WTC11 (cell line): Measurements from ENCODE around the gene SHC3. TPM values are rescaled to one million over a fixed set of nuclear protein-coding genes. Genes with fewer than 3 reads are reported as not detected.

ENCODE experiments used
- ATAC-seq: fragments of 200-7000 bp; cut with Tn5 transposase; 2 replicates; pipeline ENCODE4 v1.10.0; 2021; ENCODE audit warnings: mild to moderate bottlenecking, moderate library complexity
- CTCF ChIA-PET: fragments of 300-600 bp; sonication (Branson Sonifier 250); formaldehyde crosslinking; loops from one replicate; lab custom pipeline; 2021; ENCODE audit warnings: antibody characterized with exemption; lab: Charles Lee
- POLR2A ChIA-PET: fragments of 350-600 bp; sonication (Branson Sonifier 250); formaldehyde crosslinking; loops from one replicate; lab custom pipeline; 2021; ENCODE audit warnings: antibody characterized with exemption; lab: Charles Lee
- DNase-seq: peaks from one replicate; pipeline ENCODE4 v3.0.0; 2021; ENCODE audit warnings: low spot score
- H3K27ac Mint-ChIP-seq: 2 replicates; pipeline ENCODE4 v1.8.0; 2021; ENCODE audit warnings: mixed read lengths
- H3K27me3 Mint-ChIP-seq: 2 replicates; pipeline ENCODE4 v1.8.0; 2021; ENCODE audit warnings: low read depth, mild to moderate bottlenecking, moderate library complexity, mixed read lengths
- H3K36me3 Mint-ChIP-seq: 2 replicates; pipeline ENCODE4 v1.8.0; 2021; ENCODE audit warnings: mixed read lengths
- H3K4me1 Mint-ChIP-seq: 2 replicates; pipeline ENCODE4 v1.8.0; 2022; ENCODE audit warnings: mixed read lengths
- H3K4me3 Mint-ChIP-seq: 2 replicates; pipeline ENCODE4 v1.8.0; 2021; ENCODE audit warnings: mild to moderate bottlenecking, moderate library complexity, mixed read lengths
- H3K9me3 Mint-ChIP-seq: 2 replicates; pipeline ENCODE4 v1.8.0; 2021; ENCODE audit warnings: mixed read lengths
- CBFB ChIP-seq: sonication (generic); formaldehyde crosslinking; IDR thresholded peaks from 2 replicates; pipeline ENCODE4 v1.8.1; 2022; ENCODE audit warnings: mild to moderate bottlenecking, low read depth, missing genetic modification reagents
- CREM ChIP-seq: sonication (generic); formaldehyde crosslinking; IDR thresholded peaks from 2 replicates; pipeline ENCODE4 v1.8.1; 2022; ENCODE audit warnings: mild to moderate bottlenecking, missing genetic modification reagents, moderate library complexity
- FOXJ3 ChIP-seq: sonication (generic); formaldehyde crosslinking; IDR thresholded peaks from 2 replicates; pipeline ENCODE4 v1.9.0; 2021; ENCODE audit warnings: missing genetic modification reagents, mild to moderate bottlenecking, borderline replicate concordance
- FOXP1 ChIP-seq: sonication (generic); formaldehyde crosslinking; IDR thresholded peaks from 2 replicates; pipeline ENCODE4 v1.8.0; 2022; ENCODE audit warnings: missing genetic modification reagents, mild to moderate bottlenecking, moderate library complexity, borderline replicate concordance
- GRHL2 ChIP-seq: fragments of 250-450 bp; sonication (Bioruptor Pico); IDR thresholded peaks from 2 replicates; pipeline ENCODE4 v1.8.0; 2022; ENCODE audit warnings: mild to moderate bottlenecking, moderate library complexity; ENCODE audit not compliant: insufficient replicate concordance, severe bottlenecking
- GTF2I ChIP-seq: fragments of 250-450 bp; sonication (Bioruptor Pico); conservative IDR thresholded peaks from 2 replicates; pipeline ENCODE4 v1.4.0; 2021; ENCODE audit warnings: mild to moderate bottlenecking
- IRF2 ChIP-seq: sonication (generic); formaldehyde crosslinking; IDR thresholded peaks from 2 replicates; pipeline ENCODE4 v1.8.0; 2022; ENCODE audit warnings: low read depth, missing genetic modification reagents, borderline replicate concordance
- MYBL2 ChIP-seq: sonication (generic); formaldehyde crosslinking; IDR thresholded peaks from 2 replicates; pipeline ENCODE4 v1.8.1; 2023; ENCODE audit warnings: mild to moderate bottlenecking, moderate library complexity, missing genetic modification reagents
- NFE2L1 ChIP-seq: sonication (generic); formaldehyde crosslinking; IDR thresholded peaks from 2 replicates; pipeline ENCODE4 v1.8.1; 2023; ENCODE audit warnings: missing genetic modification reagents
- NR2C2 ChIP-seq: sonication (generic); formaldehyde crosslinking; IDR thresholded peaks from 2 replicates; pipeline ENCODE4 v1.8.0; 2022; ENCODE audit warnings: mild to moderate bottlenecking, missing genetic modification reagents
- OVOL2 ChIP-seq: fragments of 250-450 bp; sonication (Bioruptor Pico); IDR thresholded peaks from 2 replicates; pipeline ENCODE4 v1.9.0; 2021; ENCODE audit warnings: mild to moderate bottlenecking, borderline replicate concordance
- PREB ChIP-seq: sonication (generic); formaldehyde crosslinking; IDR thresholded peaks from 2 replicates; pipeline ENCODE4 v1.8.1; 2022; ENCODE audit warnings: mild to moderate bottlenecking, missing genetic modification reagents, moderate library complexity, borderline replicate concordance
- SMAD4 ChIP-seq: sonication (generic); formaldehyde crosslinking; IDR thresholded peaks from 2 replicates; pipeline ENCODE4 v1.8.0; 2022; ENCODE audit warnings: mild to moderate bottlenecking, missing genetic modification reagents
- STAT6 ChIP-seq: sonication (generic); formaldehyde crosslinking; conservative IDR thresholded peaks from 2 replicates; pipeline ENCODE4 v1.8.1; 2023; ENCODE audit warnings: mild to moderate bottlenecking, low read depth, missing genetic modification reagents, moderate library complexity
- USF2 ChIP-seq: sonication (generic); formaldehyde crosslinking; IDR thresholded peaks from 2 replicates; pipeline ENCODE4 v1.8.1; 2023; ENCODE audit warnings: mild to moderate bottlenecking, missing genetic modification reagents, moderate library complexity
- ZNF219 ChIP-seq: sonication (generic); formaldehyde crosslinking; IDR thresholded peaks from 2 replicates; pipeline ENCODE4 v1.8.0; 2023; ENCODE audit warnings: missing genetic modification reagents, mild to moderate bottlenecking, borderline replicate concordance
- ZNF512 ChIP-seq: sonication (generic); formaldehyde crosslinking; IDR thresholded peaks from 2 replicates; pipeline ENCODE4 v1.8.1; 2022; ENCODE audit warnings: missing genetic modification reagents, borderline replicate concordance
- ZNF671 ChIP-seq: fragments of 250-450 bp; sonication (Bioruptor Pico); IDR thresholded peaks from 2 replicates; pipeline ENCODE4 v1.8.0; 2021; ENCODE audit warnings: mild to moderate bottlenecking
- total RNA-seq: library from RNA; stranded (reverse); gene quantifications from 3 replicates; pipeline ENCODE4 v1.2.3, GENCODE V29; 2021
- TF ChIP-seq, protein P1 (sequence below): sonication (generic); formaldehyde crosslinking; IDR thresholded peaks from 2 replicates; pipeline ENCODE4 v1.8.1; 2023; ENCODE audit warnings: mild to moderate bottlenecking, missing genetic modification reagents
- TF ChIP-seq, protein P2 (sequence below): fragments of 250-450 bp; sonication (Bioruptor Pico); IDR thresholded peaks from 2 replicates; pipeline ENCODE4 v1.8.0; 2021; ENCODE audit warnings: mild to moderate bottlenecking
- TF ChIP-seq, protein P3 (sequence below): sonication (generic); formaldehyde crosslinking; IDR thresholded peaks from 2 replicates; pipeline ENCODE4 v1.8.0; 2022; ENCODE audit warnings: mild to moderate bottlenecking, missing genetic modification reagents

Gene SHC3
- total RNA-seq, 1 experiment from 2014 or later, result 4.9 TPM

GRCh38 chr9:88979791-88980190 lies 198.8 kb downstream of the SHC3 start:
- Mint-ChIP-seq H3K9me3 (peaks cover 28% of the 10 kb centered on the region), H3K4me1 (peaks cover 15% of the 10 kb centered on the region), H3K27me3 (no peaks in the 10 kb centered on the region), H3K27ac (no peak overlapping the region), H3K36me3 (peaks cover 11% of the 10 kb centered on the region), H3K4me3 (no peak overlapping the region)
- DNase-seq, result no peak
- ATAC-seq, result no peak
- CTCF ChIA-PET, result no interaction called here
- no peak for TF ChIP-seq OVOL2 (CRISPR knock-in tag)
- TF ChIP-seq MYBL2 (CRISPR knock-in tag), result no peak
- no peak for TF ChIP-seq ZNF512 (CRISPR knock-in tag)
- TF ChIP-seq STAT6 (CRISPR knock-in tag), result no peak
- no peak for TF ChIP-seq CBFB
- TF ChIP-seq, protein P1, sequence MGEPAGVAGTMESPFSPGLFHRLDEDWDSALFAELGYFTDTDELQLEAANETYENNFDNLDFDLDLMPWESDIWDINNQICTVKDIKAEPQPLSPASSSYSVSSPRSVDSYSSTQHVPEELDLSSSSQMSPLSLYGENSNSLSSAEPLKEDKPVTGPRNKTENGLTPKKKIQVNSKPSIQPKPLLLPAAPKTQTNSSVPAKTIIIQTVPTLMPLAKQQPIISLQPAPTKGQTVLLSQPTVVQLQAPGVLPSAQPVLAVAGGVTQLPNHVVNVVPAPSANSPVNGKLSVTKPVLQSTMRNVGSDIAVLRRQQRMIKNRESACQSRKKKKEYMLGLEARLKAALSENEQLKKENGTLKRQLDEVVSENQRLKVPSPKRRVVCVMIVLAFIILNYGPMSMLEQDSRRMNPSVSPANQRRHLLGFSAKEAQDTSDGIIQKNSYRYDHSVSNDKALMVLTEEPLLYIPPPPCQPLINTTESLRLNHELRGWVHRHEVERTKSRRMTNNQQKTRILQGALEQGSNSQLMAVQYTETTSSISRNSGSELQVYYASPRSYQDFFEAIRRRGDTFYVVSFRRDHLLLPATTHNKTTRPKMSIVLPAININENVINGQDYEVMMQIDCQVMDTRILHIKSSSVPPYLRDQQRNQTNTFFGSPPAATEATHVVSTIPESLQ (CRISPR knock-in tag), result no peak
- TF ChIP-seq, protein P2, sequence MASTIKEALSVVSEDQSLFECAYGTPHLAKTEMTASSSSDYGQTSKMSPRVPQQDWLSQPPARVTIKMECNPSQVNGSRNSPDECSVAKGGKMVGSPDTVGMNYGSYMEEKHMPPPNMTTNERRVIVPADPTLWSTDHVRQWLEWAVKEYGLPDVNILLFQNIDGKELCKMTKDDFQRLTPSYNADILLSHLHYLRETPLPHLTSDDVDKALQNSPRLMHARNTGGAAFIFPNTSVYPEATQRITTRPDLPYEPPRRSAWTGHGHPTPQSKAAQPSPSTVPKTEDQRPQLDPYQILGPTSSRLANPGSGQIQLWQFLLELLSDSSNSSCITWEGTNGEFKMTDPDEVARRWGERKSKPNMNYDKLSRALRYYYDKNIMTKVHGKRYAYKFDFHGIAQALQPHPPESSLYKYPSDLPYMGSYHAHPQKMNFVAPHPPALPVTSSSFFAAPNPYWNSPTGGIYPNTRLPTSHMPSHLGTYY, result no peak
- POLR2A ChIA-PET, result no interaction called here

DNA sequence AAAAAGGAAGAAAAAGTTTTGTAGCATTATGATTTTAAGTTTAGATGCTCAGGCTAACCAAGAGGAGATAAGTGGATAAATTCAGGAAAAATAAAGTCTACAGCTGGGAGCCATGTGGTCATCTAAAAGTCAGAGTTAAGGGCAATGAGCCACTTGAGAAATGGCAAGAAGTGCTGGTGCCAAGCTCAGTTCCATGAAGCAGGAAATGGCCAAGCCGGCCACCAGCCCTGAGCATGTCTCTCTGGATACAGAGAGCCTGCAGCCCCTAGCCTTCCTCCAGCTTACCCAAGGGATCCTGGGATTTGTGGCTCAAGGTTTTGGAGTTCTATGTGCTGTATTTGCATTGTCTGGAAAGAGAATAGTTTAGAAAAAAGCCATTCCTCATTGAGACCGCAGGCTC lies 199.6 kb downstream of the SHC3 start:
- Mint-ChIP-seq H3K27ac (no peak overlapping the region), H3K9me3 (peaks cover 28% of the 10 kb centered on the region), H3K4me1 (peaks cover 15% of the 10 kb centered on the region), H3K36me3 (peaks cover 11% of the 10 kb centered on the region), H3K27me3 (no peaks in the 10 kb centered on the region), H3K4me3 (no peak overlapping the region)
- ChIA-PET CTCF (no interaction called here), POLR2A (no interaction called here)
- DNase-seq (no peak), ATAC-seq (no peak)
- TF ChIP-seq CREM (CRISPR knock-in tag) (no peak), GRHL2 (CRISPR knock-in tag) (no peak), CBFB (no peak), IRF2 (CRISPR knock-in tag) (no peak), USF2 (no peak), SMAD4 (CRISPR knock-in tag) (no peak), ZNF671 (no peak), NR2C2 (CRISPR knock-in tag) (no peak), ZNF219 (no peak), PREB (CRISPR knock-in tag) (no peak), FOXP1 (CRISPR knock-in tag) (no peak), NFE2L1 (no peak), FOXJ3 (CRISPR knock-in tag) (no peak), GTF2I (CRISPR knock-in tag) (no peak)
- TF ChIP-seq, protein P3, sequence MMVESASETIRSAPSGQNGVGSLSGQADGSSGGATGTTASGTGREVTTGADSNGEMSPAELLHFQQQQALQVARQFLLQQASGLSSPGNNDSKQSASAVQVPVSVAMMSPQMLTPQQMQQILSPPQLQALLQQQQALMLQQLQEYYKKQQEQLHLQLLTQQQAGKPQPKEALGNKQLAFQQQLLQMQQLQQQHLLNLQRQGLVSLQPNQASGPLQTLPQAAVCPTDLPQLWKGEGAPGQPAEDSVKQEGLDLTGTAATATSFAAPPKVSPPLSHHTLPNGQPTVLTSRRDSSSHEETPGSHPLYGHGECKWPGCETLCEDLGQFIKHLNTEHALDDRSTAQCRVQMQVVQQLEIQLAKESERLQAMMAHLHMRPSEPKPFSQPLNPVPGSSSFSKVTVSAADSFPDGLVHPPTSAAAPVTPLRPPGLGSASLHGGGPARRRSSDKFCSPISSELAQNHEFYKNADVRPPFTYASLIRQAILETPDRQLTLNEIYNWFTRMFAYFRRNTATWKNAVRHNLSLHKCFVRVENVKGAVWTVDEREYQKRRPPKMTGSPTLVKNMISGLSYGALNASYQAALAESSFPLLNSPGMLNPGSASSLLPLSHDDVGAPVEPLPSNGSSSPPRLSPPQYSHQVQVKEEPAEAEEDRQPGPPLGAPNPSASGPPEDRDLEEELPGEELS, result no peak
- TF ChIP-seq, protein P2, result no peak
